NB4 (cell line): ENCODE measurements around the gene CSRP2.

Experiments
- DNase-seq: peaks from one replicate; pipeline ENCODE4 v3.0.0; 2010; ENCODE audit warnings: low read depth
- H3K4me3 ChIP-seq: one replicate; pipeline ENCODE4 v1.5.1; 2011; ENCODE audit warnings: mild to moderate bottlenecking, low read depth, low read length, moderate library complexity
- CTCF ChIP-seq: IDR thresholded peaks from one replicate; pipeline ENCODE4 v1.5.1; 2012; ENCODE audit warnings: low read depth, low read length
- MAX ChIP-seq: IDR thresholded peaks from 2 replicates; pipeline ENCODE4 v1.6.1; 2011; ENCODE audit warnings: low read depth, low read length
- MYC ChIP-seq: IDR thresholded peaks from 2 replicates; pipeline ENCODE4 v1.6.1; 2011; ENCODE audit warnings: low read depth, low read length
- POLR2A ChIP-seq: IDR thresholded peaks from 2 replicates; pipeline ENCODE4 v1.6.1; 2011; ENCODE audit warnings: mild to moderate bottlenecking; ENCODE audit not compliant: insufficient read length; ENCODE audit errors: extremely low read depth

Gene CSRP2

GRCh38 chr12:76872415-76872814 lies 6.4 kb downstream of the CSRP2 start:
- no peak overlapping the region for H3K4me3 ChIP-seq
- no peak for DNase-seq
- TF ChIP-seq MAX (no peak), CTCF (no peak), MYC (no peak), POLR2A (no peak)

GRCh38 chr12:76871742-76872141 lies 7.1 kb downstream of the CSRP2 start:
- DNase-seq: no peak
- no peak for TF ChIP-seq MYC
- TF ChIP-seq POLR2A: no peak
- no peak for TF ChIP-seq CTCF
- TF ChIP-seq MAX: no peak

GRCh38 chr12:76871082-76871481 lies 7.7 kb downstream of the CSRP2 start:
- DNase-seq: no peak
- H3K4me3 ChIP-seq: no peak overlapping the region
- no peak for TF ChIP-seq POLR2A
- no peak for TF ChIP-seq CTCF
- no peak for TF ChIP-seq MYC
- no peak for TF ChIP-seq MAX

More at GRCh38 chr12:76871742-76872141, 7.1 kb downstream of the CSRP2 start:
- H3K4me3 ChIP-seq: no peak overlapping the region

DNA sequence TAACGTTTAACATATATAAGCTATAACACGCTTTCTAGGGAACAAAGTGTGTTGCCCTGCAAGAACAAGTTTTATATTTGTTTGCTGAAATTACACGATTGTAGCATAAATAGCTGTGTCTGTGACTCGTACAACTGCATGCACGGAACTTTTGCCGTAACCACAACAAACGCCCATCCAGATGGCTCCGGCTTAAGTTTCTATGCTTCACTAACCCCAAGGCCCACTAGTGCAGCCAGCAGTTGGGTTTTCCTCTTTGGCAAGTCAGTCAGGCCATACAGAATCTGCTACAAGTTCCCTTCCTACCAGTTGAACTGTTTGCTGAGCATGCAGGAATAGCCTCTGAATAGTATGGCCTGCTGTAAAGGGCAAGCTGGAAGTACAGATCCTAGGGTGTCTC lies 12.1 kb downstream of the CSRP2 start:
- no peak overlapping the region for H3K4me3 ChIP-seq
- DNase-seq: no peak
- TF ChIP-seq CTCF (no peak), MAX (no peak), POLR2A (no peak), MYC (no peak)

- no peak overlapping the region for H3K4me3 ChIP-seq
- TF ChIP-seq CTCF: no peak
- TF ChIP-seq MYC: no peak
- TF ChIP-seq MAX: no peak
- TF ChIP-seq POLR2A: no peak
- DNase-seq: no peak
Measured at GRCh38 chr12:76866151-76866567, 12.7 kb downstream of the CSRP2 start.
